ENCODE results near the gene MIPOL1. TPM values are rescaled to one million over a fixed set of nuclear protein-coding genes. Genes with fewer than 3 reads are reported as not detected.

The MIPOL1 gene
- total and polyA plus RNA-seq, 2 experiments from 2014 or later = 16.6 to 24.8 TPM

DNA sequence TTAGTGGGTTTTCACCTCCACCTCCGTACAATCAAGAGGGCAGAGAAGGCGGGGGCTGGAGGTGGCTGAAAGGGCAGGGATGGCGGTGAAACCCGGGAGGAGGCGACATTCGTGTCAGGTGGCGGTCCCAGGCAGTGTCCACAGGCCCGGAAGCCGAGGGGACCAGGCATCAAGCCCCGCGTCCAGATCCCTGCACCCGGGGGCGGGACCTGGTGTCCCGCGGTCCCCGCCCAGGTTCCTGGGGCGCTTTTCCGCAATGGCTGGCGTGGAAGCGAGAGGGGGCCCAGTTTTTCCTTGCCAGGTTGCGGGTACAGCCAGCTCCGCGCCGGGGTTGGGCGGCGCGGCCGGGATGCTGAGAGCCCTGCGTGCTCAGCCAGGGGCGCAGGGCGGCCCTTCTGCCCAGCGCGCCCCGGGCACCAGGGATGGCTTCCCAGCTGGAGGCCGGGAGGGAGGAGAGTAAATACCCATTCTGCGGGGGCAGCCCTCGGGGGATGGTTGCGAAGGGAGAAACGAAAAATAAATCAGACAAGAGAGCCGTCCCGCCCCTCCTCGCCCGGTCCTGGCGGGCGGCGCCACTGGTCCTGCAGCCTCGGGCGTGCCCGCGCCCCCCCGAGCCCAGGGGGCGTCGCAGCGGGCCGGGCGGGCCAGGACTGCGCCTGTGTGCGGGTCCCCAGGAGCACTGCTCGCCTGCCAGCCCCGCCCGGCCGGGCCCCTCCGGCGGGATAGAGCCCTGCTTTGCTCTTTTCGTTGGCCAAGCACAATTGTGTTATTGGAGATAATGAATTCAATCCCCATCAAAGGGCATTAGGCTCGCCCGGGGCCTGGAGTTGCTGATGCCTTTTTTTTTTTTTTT, 385.8 kb downstream of the MIPOL1 start (continued):
- TF ChIP-seq, protein P1, sequence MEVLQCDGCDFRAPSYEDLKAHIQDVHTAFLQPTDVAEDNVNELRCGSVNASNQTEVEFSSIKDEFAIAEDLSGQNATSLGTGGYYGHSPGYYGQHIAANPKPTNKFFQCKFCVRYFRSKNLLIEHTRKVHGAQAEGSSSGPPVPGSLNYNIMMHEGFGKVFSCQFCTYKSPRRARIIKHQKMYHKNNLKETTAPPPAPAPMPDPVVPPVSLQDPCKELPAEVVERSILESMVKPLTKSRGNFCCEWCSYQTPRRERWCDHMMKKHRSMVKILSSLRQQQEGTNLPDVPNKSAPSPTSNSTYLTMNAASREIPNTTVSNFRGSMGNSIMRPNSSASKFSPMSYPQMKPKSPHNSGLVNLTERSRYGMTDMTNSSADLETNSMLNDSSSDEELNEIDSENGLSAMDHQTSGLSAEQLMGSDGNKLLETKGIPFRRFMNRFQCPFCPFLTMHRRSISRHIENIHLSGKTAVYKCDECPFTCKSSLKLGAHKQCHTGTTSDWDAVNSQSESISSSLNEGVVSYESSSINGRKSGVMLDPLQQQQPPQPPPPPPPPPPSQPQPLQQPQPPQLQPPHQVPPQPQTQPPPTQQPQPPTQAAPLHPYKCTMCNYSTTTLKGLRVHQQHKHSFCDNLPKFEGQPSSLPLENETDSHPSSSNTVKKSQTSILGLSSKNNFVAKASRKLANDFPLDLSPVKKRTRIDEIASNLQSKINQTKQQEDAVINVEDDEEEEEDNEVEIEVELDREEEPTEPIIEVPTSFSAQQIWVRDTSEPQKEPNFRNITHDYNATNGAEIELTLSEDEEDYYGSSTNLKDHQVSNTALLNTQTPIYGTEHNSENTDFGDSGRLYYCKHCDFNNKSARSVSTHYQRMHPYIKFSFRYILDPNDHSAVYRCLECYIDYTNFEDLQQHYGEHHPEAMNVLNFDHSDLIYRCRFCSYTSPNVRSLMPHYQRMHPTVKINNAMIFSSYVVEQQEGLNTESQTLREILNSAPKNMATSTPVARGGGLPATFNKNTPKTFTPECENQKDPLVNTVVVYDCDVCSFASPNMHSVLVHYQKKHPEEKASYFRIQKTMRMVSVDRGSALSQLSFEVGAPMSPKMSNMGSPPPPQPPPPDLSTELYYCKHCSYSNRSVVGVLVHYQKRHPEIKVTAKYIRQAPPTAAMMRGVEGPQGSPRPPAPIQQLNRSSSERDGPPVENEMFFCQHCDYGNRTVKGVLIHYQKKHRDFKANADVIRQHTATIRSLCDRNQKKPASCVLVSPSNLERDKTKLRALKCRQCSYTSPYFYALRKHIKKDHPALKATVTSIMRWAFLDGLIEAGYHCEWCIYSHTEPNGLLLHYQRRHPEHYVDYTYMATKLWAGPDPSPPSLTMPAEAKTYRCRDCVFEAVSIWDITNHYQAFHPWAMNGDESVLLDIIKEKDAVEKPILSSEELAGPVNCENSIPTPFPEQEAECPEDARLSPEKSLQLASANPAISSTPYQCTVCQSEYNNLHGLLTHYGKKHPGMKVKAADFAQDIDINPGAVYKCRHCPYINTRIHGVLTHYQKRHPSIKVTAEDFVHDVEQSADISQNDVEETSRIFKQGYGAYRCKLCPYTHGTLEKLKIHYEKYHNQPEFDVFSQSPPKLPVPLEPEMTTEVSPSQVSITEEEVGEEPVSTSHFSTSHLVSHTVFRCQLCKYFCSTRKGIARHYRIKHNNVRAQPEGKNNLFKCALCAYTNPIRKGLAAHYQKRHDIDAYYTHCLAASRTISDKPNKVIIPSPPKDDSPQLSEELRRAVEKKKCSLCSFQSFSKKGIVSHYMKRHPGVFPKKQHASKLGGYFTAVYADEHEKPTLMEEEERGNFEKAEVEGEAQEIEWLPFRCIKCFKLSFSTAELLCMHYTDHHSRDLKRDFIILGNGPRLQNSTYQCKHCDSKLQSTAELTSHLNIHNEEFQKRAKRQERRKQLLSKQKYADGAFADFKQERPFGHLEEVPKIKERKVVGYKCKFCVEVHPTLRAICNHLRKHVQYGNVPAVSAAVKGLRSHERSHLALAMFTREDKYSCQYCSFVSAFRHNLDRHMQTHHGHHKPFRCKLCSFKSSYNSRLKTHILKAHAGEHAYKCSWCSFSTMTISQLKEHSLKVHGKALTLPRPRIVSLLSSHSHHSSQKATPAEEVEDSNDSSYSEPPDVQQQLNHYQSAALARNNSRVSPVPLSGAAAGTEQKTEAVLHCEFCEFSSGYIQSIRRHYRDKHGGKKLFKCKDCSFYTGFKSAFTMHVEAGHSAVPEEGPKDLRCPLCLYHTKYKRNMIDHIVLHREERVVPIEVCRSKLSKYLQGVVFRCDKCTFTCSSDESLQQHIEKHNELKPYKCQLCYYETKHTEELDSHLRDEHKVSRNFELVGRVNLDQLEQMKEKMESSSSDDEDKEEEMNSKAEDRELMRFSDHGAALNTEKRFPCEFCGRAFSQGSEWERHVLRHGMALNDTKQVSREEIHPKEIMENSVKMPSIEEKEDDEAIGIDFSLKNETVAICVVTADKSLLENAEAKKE (CRISPR knock-in tag; IDR thresholded peaks at IDR 0.05) = no peak
- TF ChIP-seq CREB1 (CRISPR knock-in tag; IDR thresholded peaks at IDR 0.05; ENCODE audit: low read depth) = no peak
- TF ChIP-seq, protein P2, sequence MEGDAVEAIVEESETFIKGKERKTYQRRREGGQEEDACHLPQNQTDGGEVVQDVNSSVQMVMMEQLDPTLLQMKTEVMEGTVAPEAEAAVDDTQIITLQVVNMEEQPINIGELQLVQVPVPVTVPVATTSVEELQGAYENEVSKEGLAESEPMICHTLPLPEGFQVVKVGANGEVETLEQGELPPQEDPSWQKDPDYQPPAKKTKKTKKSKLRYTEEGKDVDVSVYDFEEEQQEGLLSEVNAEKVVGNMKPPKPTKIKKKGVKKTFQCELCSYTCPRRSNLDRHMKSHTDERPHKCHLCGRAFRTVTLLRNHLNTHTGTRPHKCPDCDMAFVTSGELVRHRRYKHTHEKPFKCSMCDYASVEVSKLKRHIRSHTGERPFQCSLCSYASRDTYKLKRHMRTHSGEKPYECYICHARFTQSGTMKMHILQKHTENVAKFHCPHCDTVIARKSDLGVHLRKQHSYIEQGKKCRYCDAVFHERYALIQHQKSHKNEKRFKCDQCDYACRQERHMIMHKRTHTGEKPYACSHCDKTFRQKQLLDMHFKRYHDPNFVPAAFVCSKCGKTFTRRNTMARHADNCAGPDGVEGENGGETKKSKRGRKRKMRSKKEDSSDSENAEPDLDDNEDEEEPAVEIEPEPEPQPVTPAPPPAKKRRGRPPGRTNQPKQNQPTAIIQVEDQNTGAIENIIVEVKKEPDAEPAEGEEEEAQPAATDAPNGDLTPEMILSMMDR (conservative IDR thresholded peaks at IDR 0.05; ENCODE audit: low read depth in 2 of 2) = no peak
- TF ChIP-seq NANOG (IDR thresholded peaks at IDR 0.05; ENCODE audit: borderline replicate concordance) = no peak
- no peak for TF ChIP-seq ZNF331 (CRISPR knock-in tag; IDR thresholded peaks at IDR 0.05; ENCODE audit: low read depth)
- no peak for TF ChIP-seq JUNB (IDR thresholded peaks at IDR 0.05; ENCODE audit: unreplicated experiment)

All from GM23338 (cell line).